Dermis blood vessel endothelial cell (primary cell): ENCODE results near the gene SLC38A2. TPM values are rescaled to one million over a fixed set of nuclear protein-coding genes. Genes with fewer than 3 reads are reported as not detected.

Experiments
- DNase-seq: peaks from one replicate; pipeline ENCODE4 v3.0.0; 2010
- total RNA-seq: library from RNA; depleted of rRNA; stranded (reverse); fragments of >200 nt; gene quantifications from 2 replicates; pipeline ENCODE4 v1.2.3, GENCODE V29; 2014

Gene SLC38A2
- total RNA-seq, 1 donor from 2014 or later = 745 TPM

DNA sequence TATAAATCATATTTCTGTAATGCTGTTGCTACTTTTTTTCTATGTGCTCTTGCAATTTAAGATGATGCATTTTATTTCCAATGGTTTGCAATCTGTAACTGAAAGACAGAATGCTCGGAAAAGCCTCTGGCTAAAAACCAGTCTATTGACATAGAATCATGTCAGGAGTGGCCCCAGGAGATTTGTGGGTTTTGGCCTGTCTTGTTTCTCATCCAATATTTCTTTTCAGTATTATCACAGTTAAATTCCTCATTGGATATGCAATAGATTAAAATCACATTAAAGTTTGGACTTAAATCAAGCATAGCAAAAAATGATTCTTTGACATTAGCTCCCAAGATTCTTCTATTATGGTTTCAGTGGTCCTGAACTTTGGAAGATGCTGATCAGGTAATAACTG is 19.1 kb upstream of the SLC38A2 start:
- DNase-seq = no peak

DNA sequence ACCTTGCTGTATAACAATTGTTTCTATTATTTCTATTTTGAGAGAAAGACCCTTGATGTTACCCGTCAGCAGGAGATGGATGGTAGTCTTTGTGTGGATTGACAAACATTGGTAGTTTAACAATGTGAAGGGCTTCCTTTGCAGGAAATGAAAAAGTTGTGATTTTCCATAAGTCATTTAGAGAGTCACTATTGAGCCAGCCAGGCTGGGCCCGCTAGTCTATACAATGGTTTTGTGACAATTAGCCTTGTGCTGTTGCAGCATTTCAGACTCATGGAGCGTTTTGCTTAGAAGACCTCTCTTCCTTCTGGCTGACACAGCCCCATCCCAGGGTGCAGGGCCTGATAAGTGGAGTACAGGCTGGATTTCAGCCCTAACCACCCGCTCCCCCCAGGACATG is 18.3 kb upstream of the SLC38A2 start:
- peak; percentile 70 for DNase-seq

DNA sequence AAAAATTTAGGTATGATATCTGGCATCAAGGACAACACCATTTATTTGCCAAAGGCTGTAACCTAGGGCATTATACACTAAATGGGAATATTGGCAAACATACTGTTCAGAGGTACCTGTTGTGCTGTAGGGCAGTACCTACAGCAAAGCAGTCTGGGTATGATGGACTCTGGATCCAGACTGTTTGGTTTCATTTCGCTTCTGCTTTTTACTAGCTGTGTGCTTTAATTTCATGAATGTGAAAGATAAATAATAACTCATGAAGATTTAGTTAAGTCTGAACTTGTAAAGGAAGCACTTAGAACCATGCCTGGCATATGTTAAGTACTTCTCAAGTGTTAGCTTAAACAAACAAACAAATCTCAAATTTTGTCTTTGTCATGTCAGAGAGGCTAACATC is 17.7 kb upstream of the SLC38A2 start:
- no peak for DNase-seq

- DNase-seq = peak; percentile 54
Observed at GRCh38 chr12:46389031-46389616, 16.6 kb upstream of the SLC38A2 start.

DNA sequence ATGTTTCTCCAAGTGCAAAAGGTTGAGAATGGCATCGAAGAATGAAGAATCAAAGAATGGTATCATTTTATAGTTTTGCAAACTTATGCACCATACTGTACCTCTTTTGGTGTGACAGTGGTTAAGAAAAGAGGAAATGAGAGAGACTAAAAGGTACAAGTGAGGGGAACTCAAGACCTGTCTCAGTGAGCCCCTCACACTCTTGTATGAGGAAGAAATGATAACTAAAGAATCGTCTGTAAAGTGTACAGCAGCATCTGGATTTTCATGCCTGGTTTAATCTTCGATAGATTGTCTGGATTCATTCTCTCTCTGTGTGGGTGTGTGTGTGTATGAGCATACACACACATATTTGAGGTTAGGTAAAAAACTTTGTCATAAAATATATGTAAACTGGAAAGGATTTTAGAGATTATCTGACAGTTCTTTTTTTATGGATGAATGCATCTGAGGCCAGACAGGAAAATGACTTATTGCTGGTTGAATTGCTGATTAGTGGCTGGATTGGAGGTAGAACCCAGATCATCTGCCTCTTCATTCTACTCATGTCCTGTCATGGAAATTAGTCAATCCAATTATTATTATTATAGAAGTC is 16.0 kb upstream of the SLC38A2 start:
- no peak for DNase-seq

DNA sequence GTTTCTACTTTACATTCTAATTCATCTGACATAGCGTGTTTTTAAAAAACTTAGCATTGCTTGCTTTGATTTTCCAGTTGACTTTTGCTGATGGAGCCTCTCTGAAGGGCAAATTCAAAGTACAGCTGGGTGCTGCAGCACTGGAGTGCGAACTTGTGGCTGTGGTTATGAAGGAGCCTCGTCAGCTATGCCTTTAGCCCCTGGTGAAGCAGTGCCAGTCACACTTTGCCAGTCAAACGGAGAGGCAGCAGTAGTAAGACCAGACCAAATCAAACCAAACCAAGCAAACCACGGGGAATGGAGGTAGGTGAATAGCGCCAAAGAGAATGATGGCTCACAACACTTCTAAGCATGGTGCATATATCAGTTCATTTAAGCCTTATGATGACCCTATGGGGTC is 15.1 kb upstream of the SLC38A2 start:
- DNase-seq = no peak

- DNase-seq = peak; percentile 59
Observed at GRCh38 chr12:46386877-46387629, 14.5 kb upstream of the SLC38A2 start.

DNA sequence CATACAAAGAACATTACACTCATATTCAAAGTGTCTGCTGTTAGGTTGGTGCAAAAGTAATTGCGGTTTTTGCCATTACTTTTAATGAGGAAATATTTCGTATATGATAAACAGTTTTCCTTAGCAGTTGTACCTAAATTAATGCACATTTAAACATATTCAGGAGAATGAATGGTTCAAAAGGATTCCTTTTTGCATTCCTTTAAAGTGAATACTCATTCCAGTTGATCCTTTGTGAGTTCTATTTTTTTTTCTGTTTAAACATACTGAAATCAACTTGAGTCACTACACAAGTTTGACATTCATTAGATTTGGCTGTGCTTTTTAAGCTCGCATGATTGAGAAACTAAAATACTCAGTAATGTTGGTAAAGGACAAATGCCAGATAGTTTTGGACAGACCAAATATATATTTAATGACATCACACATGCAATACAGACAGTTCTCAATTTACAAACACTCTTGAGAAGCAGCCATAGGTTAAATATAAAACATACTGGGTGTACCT is 13.8 kb upstream of the SLC38A2 start:
- peak; percentile 53 for DNase-seq

DNA sequence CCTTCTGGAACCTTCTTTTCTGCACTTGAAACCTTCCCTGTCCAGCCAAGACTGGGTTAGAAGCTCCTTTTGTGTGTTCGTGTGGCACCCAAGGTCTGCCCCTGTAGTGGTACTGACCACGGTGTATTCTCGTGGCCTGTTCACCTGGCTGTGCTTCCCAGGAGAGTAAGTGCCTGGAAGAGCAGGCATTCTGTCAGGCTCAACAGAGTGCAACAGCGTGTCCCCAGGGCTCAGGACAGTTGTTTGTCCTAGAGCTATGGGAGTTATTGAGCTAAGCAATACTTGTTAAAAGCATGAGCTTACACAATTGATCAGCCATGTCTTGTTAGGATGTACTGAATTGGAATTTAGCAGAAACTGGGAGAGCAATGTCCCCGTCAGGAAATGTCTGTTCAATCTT is 12.9 kb upstream of the SLC38A2 start:
- no peak for DNase-seq

DNA sequence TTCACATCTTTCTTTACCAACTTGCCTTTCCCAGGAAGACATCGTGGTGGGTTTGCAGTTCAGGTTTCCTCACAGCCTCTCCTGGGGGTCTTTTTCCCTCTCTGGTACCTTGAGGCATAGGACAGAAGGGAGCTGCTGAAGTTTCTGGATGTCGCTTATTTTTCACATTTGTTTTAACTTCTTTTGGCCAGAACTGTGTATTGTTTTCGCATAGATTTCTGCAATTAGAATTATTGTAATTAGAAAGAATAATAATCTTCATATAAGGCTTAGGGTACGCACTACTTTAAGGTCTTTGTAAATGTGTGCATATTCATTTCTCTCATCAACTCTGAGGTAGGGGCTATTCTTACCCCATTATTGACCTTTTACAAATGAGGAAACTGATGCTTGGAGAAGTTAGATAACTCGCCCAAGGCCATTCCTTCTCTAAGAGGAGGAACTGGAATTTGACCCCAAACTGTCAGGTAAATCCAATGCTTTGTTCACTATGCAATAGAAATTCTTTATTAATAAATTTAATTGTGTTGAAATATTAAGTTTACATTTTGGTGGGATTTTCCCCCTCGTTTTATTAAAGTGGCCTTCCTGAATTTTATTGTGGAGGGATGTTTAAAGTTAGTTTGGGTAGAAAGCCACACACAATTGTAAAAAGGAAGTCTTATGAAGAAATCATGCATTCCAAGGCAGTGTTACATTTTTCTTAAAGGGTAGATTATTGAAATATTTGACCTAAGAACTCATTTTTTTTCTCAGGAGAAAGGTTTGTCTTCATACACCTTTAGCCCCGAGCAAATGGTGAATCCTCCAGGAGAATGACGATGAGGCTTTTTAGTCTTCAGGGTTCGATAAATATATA is 12.1 kb upstream of the SLC38A2 start:
- DNase-seq = no peak

GRCh38 chr12:46383654-46384450 is 11.3 kb upstream of the SLC38A2 start:
- DNase-seq = peak; percentile 95

GRCh38 chr12:46382964-46383653 is 10.5 kb upstream of the SLC38A2 start:
- peak; percentile 99 for DNase-seq

DNA sequence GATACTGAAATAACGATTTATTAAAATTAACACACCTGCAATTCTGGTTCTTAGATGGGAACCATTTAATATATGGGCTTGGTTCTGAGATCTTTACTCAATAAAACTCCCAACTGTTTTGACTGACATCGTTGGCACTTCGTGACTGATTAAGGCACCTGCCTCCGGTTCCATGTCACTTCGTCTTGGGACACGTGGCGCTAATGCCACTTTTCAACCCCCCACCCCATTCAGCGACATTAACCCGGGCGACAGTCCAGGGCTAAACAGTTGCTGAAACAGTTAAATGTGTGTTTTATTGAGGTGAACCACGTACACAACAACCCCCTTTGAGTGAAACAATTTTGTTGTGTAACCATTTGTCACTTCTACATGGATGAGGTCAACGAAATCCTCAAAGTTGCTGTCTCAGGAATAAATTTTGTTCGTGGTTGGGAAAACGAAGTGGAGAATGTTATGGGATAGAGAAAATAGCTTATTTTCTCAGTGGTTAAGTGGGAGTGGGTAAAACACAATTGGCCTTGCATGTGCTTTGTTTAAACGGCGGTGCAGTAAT is 9.9 kb upstream of the SLC38A2 start:
- DNase-seq = no peak

- no peak for DNase-seq
Observed at GRCh38 chr12:46380881-46381280, 8.3 kb upstream of the SLC38A2 start.

DNA sequence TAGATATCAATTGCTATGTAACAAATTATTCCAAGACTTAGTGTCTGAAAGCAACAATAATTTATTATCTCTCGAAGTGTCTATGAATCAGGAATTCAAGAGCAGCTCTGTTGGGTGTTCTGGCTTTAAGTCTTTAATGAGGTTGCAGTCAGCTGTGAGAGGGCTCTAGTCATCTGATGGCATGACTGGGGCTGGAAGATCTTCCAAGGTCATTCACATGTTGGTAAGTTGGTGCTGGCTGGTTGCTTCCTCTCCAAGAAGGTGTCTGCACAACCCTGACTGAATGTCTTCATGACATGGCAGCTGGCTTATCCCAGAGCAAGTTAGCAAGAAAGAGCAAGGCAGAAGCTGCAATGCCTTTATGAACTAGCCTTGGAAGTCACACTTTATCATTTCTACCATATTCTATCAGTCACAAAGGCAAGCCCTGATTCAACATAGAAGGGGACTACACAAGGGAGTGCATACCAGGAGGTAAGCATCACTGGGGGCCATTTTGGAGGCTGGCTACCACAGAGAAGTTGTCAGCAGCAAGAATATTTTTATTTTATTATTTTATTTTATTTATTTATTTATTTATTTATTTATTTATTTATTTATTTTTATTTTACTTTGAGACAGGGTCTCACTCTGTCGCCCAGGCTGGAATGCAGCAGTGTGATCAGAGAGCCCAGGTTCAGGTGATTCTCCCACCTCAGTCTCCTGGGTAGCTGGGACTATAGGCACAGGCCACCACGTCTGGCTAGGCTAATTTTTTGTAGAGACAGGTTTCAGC is 7.6 kb upstream of the SLC38A2 start:
- no peak for DNase-seq

DNA sequence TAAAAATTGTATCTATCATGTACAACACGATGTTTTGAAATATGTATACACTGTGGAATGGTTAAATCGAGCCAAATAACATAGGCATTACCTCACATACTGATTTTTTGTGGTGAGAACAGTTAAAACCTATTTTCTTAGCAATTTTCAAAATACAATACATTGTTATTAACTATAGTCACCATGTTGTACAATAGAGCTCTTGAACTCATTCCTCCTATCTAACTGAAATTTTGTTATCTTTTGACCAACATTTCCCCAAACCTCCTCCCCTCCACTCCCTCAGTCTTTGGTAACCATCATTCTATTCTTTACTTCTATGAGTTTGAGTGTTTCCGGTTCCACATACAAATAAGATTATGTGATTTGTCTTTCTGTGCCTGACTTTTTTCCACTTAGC is 6.8 kb upstream of the SLC38A2 start:
- DNase-seq = no peak

DNA sequence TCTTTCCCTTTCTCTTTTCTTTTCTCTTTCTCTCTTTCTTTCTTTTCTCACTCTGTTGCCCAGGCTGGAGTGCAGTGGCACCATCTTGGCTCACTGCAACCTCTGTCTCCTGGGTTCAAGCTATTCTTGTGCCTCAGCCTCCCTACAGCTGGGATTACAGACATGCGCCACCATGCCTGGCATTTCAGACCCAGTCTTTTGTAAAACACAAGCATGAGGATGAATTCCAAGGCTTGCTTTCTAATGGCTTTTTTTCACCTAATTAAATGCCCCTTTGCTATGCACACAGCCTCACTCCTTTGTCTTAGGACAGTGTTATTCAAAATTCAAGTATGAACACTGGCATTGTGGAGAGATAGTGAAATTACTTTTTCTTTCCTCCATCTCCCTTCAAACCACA is 6.0 kb upstream of the SLC38A2 start:
- no peak for DNase-seq

GRCh38 chr12:46377678-46378077 is 5.1 kb upstream of the SLC38A2 start:
- DNase-seq = no peak

DNA sequence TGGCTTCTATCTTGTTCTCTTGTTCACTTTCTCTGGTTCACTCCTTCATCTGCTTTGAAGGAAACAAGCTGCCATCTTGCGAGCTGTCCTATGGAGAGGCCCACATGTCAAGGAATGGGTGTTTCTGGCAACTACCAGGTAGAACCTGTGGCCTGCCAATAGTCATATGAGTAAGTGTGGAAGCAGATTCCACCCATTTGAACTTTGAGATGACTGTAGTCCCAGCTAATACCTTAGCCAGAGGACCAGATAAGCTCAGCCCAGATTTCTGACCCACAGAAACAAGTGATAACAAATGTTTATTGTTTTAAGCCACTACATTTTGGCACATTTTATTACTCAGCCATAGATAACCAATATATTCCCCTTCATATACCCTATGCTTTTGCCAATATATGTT is 4.0 kb upstream of the SLC38A2 start:
- DNase-seq = no peak

DNA sequence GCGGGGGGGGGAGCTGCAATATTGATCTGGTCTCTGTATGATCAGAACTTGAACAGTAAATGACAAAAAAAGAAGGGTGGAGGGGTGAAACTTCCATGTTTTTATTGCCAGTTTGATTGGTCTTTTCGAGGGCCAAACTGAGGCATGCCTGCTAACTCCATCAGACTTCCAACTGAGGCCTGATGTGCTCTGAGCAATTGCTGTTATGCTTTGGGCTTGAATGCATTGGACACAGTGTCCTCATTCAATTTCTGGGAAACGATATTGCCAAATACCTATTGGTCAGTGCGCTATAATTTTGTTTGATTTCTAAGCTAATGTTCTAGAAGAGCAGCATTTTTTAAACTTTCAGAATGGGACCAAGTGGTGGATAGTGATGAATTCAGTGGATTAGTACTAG is 2.1 kb upstream of the SLC38A2 start:
- no peak for DNase-seq
